NB4 (cell line): ENCODE data around the gene TOP1.

Source experiments
- CTCF ChIP-seq: IDR thresholded peaks from one replicate; pipeline ENCODE4 v1.5.1; 2012; ENCODE audit warnings: low read depth, low read length
- POLR2A ChIP-seq: IDR thresholded peaks from 2 replicates; pipeline ENCODE4 v1.6.1; 2011; ENCODE audit warnings: mild to moderate bottlenecking; ENCODE audit not compliant: insufficient read length; ENCODE audit errors: extremely low read depth

- TF ChIP-seq POLR2A (no peak), CTCF (no peak)
Observed at GRCh38 chr20:41002842-41003142, 25.8 kb upstream of the TOP1 start.
